HG02763 (cell line): ENCODE data around the gene ANK3.
A peak's percentile ranks its signal among the peaks of the same experiment; 100 is the strongest.

Source experiments
- ATAC-seq: cut with Tn5 transposase; IDR thresholded peaks from one replicate; pipeline ENCODE4 v1.9.1; 2021; ENCODE audit warnings: mild to moderate bottlenecking, moderate library complexity; ENCODE audit not compliant: unreplicated experiment

The ANK3 gene

GRCh38 chr10:60107308-60107976 lies 282.2 kb downstream of the ANK3 start:
- no peak for ATAC-seq

GRCh38 chr10:60105295-60105695 lies 284.4 kb downstream of the ANK3 start:
- no peak for ATAC-seq

DNA sequence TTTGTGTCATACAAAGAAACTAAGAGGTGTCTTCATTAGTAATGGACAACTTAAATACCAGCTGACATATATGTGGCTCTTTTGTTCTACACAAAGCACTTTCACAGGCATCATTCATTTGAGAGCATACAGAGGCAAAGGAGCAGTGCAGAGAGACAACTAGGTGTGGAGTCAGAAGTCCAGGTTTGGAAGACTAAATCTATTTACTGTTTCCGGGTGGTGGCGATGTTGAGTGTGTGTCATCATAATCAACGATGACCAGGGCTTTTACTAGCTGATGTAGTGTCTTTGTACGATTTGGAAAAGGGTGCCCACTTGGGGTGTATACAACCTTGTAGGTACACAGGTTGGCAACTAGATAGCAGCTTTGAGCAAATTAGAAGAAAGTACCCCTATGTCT lies 287.9 kb downstream of the ANK3 start:
- ATAC-seq = no peak

DNA sequence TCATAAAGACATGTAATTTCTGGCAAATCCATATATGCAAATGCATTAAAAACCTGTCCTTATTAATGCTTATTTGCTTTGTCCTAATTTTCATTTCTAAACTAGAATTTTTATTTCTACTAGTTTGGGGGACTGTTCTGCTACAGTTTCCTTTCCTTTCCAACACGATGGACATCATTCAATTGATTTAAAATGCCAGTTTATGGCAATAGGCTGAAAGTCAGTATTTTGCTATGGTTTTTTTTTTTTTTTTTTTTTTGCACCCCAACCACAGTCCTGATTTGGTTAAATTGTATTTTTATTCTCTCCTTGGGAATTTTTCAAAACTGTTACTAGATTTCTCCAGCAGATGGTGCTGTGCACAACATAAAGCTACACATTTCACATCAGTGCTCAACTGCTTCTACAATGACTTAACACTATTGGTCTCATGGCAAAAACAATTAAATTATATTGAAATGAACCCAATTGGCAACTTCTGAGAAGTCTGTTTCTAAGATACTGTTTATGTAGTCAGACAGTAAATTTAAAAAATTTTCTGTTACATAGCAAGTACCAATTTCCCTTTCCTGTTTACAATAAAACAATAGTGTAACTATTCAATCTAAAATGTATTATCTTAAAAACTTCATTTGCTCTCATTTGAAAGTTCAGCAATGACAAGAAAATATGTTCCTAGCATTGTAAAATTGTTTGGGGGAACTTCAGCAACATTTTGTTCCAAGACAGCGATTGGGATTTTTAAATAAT lies 289.5 kb downstream of the ANK3 start:
- peak; percentile 47 for ATAC-seq

- no peak for ATAC-seq
These were observed 290.7 kb downstream of the ANK3 start for GRCh38 chr10:60098677-60099601.

DNA sequence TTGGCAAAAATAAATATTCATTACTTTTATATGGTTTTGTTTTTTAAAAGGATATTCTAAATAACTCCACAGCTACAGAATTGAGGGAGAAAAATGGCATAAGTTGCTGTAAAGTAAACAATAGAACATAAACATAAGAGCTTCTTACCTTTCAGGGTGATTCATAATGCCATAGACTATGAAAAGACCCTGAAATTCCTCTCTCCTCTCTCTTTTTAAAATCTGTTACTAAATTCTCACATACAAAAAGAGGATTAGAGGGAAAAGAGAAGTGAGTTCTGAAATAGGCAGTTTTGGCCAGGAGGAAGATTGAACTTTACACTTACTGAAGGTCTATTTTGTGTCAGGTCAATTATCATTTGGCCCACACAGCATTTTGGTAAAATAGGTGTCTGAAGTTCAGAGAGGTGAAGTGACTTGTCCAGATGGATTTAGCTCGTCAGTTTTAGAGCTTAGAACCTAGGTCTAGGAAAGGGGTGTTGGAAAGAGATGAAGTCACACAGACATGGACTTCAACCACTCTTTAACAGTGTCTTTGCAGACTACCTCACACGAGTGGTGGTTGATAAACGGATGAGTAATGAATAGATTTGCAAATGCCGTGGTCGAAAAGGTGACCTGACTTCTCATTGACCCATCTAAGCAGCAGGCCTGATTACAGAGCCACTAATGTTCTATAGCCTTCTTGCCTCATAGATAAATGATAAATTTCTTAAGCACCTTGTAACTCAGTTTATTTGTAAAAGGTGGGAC lies 292.7 kb downstream of the ANK3 start:
- ATAC-seq = peak; percentile 79

- ATAC-seq = no peak
These were observed 296.4 kb downstream of the ANK3 start for GRCh38 chr10:60093317-60093716.

GRCh38 chr10:60086862-60087261 lies 302.8 kb downstream of the ANK3 start:
- no peak for ATAC-seq

DNA sequence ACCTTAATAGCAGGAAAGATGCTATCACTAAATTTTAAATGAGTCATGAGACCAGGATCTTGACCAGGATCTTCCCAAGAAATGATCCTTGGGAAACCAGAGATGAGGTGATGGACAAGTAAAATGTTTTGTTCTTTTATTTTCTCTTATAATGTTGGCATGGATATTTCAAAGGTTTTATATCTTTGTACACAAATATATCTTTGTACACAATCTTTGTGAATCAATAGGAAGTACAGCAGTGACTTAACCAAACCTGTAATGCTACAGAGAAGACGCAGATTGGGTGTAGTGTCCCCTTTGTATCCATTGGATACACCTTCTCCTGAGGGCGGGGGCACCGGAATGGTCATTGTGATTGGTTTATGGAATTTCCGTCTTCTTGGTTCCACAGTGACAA lies 303.3 kb downstream of the ANK3 start:
- no peak for ATAC-seq

GRCh38 chr10:60082744-60083344 lies 306.8 kb downstream of the ANK3 start:
- no peak for ATAC-seq

DNA sequence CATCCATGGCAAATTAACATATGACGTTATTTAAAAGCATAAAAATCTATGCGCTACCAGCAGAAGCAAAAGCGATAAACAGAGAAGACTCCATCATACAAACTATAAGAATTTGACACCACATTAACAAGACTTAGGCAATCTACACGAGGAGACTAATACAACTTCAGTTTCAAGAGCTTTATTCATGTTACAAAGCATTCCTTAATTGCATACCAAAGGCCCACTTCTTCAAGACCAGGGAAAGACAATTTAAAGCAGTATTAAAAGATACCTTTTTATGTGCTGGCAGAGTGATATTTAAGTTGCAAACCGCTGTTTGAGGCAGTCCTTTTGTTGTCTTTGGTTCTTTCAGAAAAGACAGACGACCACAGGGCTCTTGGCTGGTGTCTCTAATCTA lies 307.3 kb downstream of the ANK3 start:
- ATAC-seq = no peak

- peak; percentile 91 for ATAC-seq
These were observed 315.7 kb downstream of the ANK3 start for GRCh38 chr10:60073781-60074656.

DNA sequence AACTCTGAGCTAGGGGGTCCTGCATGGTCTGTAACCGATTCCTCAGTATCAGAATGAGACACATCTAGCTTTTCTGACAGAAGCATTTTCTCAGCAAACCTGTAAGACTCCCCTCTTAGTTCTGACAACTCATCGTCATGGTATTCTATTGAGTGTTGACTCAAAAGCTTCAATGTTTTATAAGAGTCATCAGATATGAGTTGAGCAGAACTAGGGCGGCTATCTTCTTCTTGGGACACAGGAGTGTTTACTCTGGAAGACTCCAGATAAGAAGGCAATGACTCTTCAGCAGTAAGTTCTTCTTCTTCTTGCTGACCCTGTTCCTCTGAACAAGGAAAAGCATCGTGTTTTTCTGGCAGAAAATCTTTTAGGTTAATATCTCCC lies 316.3 kb downstream of the ANK3 start:
- ATAC-seq = no peak

DNA sequence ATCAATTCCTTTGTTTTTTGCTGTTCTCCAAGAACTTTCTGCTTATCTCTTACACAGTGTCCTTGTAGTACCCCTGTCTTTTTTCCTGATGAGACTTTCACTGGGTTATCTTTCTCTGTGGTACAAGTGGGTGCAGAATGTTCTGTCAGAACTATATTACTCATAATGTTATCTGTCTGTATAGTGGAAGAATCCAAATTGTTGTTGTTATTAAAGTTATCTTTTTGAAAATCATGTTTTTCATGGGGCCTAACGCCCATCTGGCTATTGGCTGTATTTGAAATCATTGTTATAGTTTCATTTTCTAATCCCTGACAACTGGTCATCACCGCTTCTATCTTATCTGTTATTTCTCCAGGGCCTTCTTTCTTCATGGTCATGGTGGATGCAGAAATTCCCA lies 320.4 kb downstream of the ANK3 start:
- ATAC-seq = no peak

DNA sequence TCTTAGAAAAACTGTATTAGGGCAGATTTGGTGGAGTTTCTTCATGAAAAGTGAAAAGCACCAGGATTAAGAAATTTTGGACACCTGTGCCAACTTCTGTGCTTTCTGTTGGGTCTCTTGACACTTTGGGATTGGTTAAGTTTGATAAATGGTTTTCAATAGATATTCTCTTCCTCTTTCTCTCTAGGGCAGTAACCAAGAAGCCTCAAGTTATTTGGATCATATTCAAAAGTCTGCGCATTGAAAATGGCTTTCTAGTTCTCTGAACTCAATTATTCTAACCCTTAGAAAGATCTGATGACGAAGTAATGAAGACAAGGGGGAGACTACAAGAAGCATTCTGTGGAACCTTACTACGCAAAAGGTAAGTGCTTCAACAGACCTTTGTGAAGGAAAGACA lies 339.3 kb downstream of the ANK3 start:
- ATAC-seq = no peak

DNA sequence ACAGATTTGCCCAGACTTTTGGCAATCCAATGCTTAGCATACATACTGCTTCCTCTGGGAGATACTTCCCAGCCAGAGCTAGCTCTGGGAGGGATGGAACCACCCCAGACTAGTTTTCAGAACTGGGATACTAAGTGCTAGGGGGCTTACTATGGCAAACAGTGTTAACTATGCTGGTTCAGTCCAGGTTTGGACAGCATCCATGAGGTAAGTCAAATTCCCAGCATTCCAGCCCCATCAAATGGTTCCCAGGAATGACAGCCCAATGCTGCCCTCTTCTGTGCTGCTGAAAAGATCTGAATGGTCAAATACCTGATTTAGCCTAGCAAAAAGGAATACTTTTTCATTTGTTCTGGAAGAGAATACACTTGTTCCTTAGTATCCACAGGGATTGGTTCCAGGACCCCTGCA lies 341.6 kb downstream of the ANK3 start:
- no peak for ATAC-seq

DNA sequence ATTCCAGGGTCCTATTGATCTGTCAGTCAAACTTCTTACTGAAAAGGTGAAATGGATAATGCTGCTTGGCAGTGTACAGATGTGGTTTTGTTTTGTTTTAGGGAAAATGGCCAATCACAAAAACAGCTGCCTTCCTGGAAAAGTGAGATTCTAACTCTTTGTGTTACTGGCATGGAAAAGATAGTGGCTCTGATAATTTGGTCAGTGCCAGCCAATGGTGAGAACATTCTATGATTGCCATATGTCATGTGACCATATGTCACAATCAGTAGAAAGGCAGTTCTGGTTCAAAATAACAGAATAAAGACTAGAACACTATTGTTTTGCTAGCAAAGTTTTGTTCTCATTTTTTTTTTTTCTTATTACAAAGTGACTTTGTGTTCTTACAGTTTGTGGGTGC lies 344.1 kb downstream of the ANK3 start:
- no peak for ATAC-seq

GRCh38 chr10:60044971-60045370 lies 344.7 kb downstream of the ANK3 start:
- ATAC-seq = no peak

DNA sequence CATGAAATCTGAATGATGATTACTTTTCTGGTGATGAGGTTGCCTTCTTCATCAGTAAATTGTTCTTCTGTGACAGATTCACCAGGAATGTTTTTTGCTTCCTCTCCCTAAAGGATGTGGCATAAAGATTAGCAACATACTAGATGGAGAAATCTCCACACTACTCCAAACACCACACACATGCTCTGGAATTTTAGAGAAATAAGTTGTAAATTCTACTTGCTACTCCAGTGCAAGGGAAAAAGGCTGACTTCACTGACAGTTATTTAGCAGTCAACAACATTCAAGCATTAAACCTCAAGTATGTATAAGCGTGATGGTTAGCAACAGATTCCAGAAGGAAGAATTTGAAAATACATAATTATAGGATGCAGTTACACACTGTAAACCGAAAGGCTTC lies 345.4 kb downstream of the ANK3 start:
- no peak for ATAC-seq
